RPMI7951 (cell line): ENCODE results near the gene NOTCH1. TPM values are rescaled to one million over a fixed set of nuclear protein-coding genes. Genes with fewer than 3 reads are reported as not detected.

Experiments
- DNase-seq: peaks from one replicate; pipeline ENCODE4 v3.0.0-alpha.2; 2012; ENCODE audit warnings: low read depth
- total RNA-seq: library from RNA; depleted of rRNA; stranded (reverse); fragments of >200 nt; shearing (Covaris generic); gene quantifications from 2 replicates; pipeline ENCODE4 v1.2.3, GENCODE V29; 2014

NOTCH1 gene
- total RNA-seq, 1 experiment from 2014 or later, result 1.8 TPM

GRCh38 chr9:136485049-136486045, 60.5 kb downstream of the NOTCH1 start:
- DNase-seq, result peak; percentile 69

GRCh38 chr9:136484153-136485048, 61.4 kb downstream of the NOTCH1 start:
- DNase-seq, result peak; percentile 75

GRCh38 chr9:136483589-136484152, 62.2 kb downstream of the NOTCH1 start:
- peak; percentile 79 for DNase-seq

- DNase-seq, result peak; percentile 91
Observed at GRCh38 chr9:136482793-136483588, 62.9 kb downstream of the NOTCH1 start, which contains the start of gene SEC16A. TSS of gene SEC16A (minus strand) at chr9:136483040. CDS start at chr9:136477615, 5,425 bp downstream.

GRCh38 chr9:136482046-136482792, 63.6 kb downstream of the NOTCH1 start:
- DNase-seq, result peak; percentile 29

GRCh38 chr9:136481558-136481957, 64.3 kb downstream of the NOTCH1 start:
- peak; percentile 3 for DNase-seq

GRCh38 chr9:136476369-136477150, 69.3 kb downstream of the NOTCH1 start:
- no peak for DNase-seq

GRCh38 chr9:136474974-136475865, 70.6 kb downstream of the NOTCH1 start:
- no peak for DNase-seq

GRCh38 chr9:136474021-136474640, 71.7 kb downstream of the NOTCH1 start:
- no peak for DNase-seq

GRCh38 chr9:136473354-136473721, 72.5 kb downstream of the NOTCH1 start:
- DNase-seq, result no peak

GRCh38 chr9:136472640-136473353, 73.1 kb downstream of the NOTCH1 start:
- no peak for DNase-seq

GRCh38 chr9:136471802-136472487, 73.9 kb downstream of the NOTCH1 start:
- no peak for DNase-seq

- DNase-seq, result no peak
Observed at GRCh38 chr9:136470792-136471469, 74.9 kb downstream of the NOTCH1 start.

GRCh38 chr9:136470356-136470755, 75.5 kb downstream of the NOTCH1 start:
- DNase-seq, result no peak

- DNase-seq, result no peak
Observed at GRCh38 chr9:136467766-136468165, 78.1 kb downstream of the NOTCH1 start.

- DNase-seq, result no peak
Observed at GRCh38 chr9:136466155-136466541, 79.7 kb downstream of the NOTCH1 start.
